Measurements from ENCODE around the gene CDC42EP2. TPM values are rescaled to one million over a fixed set of nuclear protein-coding genes. Genes with fewer than 3 reads are reported as not detected.

CDC42EP2 gene
- total RNA-seq, 1 donor from 2014 or later = 37.4 TPM

- peak; percentile 76 for DNase-seq (ENCODE audit: low read depth)
- H3K36me3 ChIP-seq (ENCODE audit: control insufficient read depth, insufficient read depth, low read length) = no peaks in the 10 kb centered on the region
Measured at GRCh38 chr11:65317025-65317786, 2.5 kb downstream of the CDC42EP2 start.

DNA sequence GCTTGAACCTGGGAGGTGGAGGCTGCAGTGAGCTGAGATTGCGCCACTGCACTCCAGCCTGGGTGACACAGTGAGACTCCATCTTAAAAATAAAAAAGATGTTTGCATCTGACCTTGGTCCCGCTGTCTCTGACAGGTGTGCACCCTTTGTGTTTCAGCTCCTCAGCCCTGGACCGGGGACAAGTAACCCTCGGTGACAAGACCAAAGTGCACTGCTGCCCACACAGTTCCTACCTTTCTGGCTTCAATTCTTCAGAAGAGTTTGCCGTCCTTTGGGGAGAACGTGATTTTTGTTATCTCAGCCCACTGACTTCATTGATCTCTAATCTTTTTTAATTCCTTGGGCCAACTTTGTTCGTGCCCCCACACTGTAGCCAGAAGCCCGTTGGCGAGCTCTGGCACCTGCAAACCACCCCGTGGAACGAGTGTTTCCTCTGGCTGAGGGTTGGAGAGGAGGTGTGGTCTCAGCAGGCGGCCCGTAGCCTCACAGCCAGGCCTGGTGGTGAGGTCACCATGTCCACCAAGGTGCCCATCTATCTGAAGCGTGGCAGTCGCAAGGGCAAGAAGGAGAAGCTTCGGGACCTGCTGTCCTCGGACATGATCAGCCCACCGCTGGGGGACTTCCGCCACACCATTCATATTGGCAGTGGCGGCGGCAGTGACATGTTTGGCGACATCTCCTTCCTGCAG, 5.9 kb downstream of the CDC42EP2 start:
- TF ChIP-seq, protein P1, sequence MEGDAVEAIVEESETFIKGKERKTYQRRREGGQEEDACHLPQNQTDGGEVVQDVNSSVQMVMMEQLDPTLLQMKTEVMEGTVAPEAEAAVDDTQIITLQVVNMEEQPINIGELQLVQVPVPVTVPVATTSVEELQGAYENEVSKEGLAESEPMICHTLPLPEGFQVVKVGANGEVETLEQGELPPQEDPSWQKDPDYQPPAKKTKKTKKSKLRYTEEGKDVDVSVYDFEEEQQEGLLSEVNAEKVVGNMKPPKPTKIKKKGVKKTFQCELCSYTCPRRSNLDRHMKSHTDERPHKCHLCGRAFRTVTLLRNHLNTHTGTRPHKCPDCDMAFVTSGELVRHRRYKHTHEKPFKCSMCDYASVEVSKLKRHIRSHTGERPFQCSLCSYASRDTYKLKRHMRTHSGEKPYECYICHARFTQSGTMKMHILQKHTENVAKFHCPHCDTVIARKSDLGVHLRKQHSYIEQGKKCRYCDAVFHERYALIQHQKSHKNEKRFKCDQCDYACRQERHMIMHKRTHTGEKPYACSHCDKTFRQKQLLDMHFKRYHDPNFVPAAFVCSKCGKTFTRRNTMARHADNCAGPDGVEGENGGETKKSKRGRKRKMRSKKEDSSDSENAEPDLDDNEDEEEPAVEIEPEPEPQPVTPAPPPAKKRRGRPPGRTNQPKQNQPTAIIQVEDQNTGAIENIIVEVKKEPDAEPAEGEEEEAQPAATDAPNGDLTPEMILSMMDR (IDR thresholded peaks at IDR 0.05; ENCODE audit: insufficient read depth, low read length, poor library complexity, severe bottlenecking) = no peak
- H3K4me3 ChIP-seq (ENCODE audit: low read depth, low read length) = no peak overlapping the region
- no peak for DNase-seq (ENCODE audit: low read depth)
- H3K27me3 ChIP-seq (ENCODE audit: control insufficient read depth, insufficient read depth, low read length) = no peaks in the 10 kb centered on the region
- no peaks in the 10 kb centered on the region for H3K36me3 ChIP-seq (ENCODE audit: control insufficient read depth, insufficient read depth, low read length)

More at GRCh38 chr11:65317025-65317786, 2.5 kb downstream of the CDC42EP2 start:
- TF ChIP-seq, protein P1 (IDR thresholded peaks at IDR 0.05; ENCODE audit: insufficient read depth, low read length, poor library complexity, severe bottlenecking) = no peak
- Histone ChIP-seq H3K4me3 (ENCODE audit: low read depth, low read length) (peak overlapping the region; percentile 74), H3K27me3 (ENCODE audit: control insufficient read depth, insufficient read depth, low read length) (no peaks in the 10 kb centered on the region)

GRCh38 chr11:65321076-65321475, 6.4 kb downstream of the CDC42EP2 start:
- no peaks in the 10 kb centered on the region for H3K36me3 ChIP-seq (ENCODE audit: control insufficient read depth, insufficient read depth, low read length)
- DNase-seq (ENCODE audit: low read depth) = no peak
- TF ChIP-seq, protein P1 (IDR thresholded peaks at IDR 0.05; ENCODE audit: insufficient read depth, low read length, poor library complexity, severe bottlenecking) = no peak
- H3K4me3 ChIP-seq (ENCODE audit: low read depth, low read length) = no peak overlapping the region
- no peaks in the 10 kb centered on the region for H3K27me3 ChIP-seq (ENCODE audit: control insufficient read depth, insufficient read depth, low read length)

DNA sequence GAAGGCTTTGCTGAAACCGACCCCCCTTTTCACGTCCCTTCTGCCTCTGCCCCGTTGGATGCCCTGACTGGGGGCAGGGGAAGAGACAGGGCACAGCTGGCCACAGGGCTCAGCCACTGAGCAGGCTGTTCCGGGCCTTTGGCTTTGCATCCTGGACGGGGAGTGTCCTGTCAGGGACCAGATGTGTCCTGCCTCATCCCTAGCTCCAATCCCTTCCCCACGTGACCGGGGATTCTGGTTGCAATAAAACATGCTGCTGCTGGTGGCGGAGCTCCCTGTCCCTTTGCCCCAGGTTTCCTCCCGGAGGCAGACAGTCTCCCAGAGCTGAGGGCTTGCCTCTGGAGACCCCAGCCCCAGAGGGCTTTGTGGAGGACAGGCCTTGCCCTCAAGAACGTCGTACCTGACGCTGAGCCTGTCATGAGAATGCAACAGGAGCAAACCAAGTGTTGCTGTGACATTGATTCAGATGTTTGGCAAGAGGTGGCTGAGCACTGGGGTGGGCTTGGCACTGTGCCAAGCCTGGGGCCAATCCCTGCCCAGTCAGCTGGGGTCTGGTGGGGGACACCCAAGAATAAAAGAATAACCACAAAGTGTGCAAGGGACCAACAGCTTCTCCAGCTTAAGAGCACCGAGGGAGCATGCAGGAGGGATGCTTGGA, 7.3 kb downstream of the CDC42EP2 start:
- no peaks in the 10 kb centered on the region for H3K36me3 ChIP-seq (ENCODE audit: control insufficient read depth, insufficient read depth, low read length)
- H3K4me3 ChIP-seq (ENCODE audit: low read depth, low read length) = no peak overlapping the region
- TF ChIP-seq, protein P1 (IDR thresholded peaks at IDR 0.05; ENCODE audit: insufficient read depth, low read length, poor library complexity, severe bottlenecking) = no peak
- H3K27me3 ChIP-seq (ENCODE audit: control insufficient read depth, insufficient read depth, low read length) = no peaks in the 10 kb centered on the region
- DNase-seq (ENCODE audit: low read depth) = no peak

- Histone ChIP-seq H3K4me3 (ENCODE audit: low read depth, low read length) (no peak overlapping the region), H3K36me3 (ENCODE audit: control insufficient read depth, insufficient read depth, low read length) (no peaks in the 10 kb centered on the region), H3K27me3 (ENCODE audit: control insufficient read depth, insufficient read depth, low read length) (no peaks in the 10 kb centered on the region)
- DNase-seq (ENCODE audit: low read depth) = no peak
- TF ChIP-seq, protein P1 (IDR thresholded peaks at IDR 0.05; ENCODE audit: insufficient read depth, low read length, poor library complexity, severe bottlenecking) = no peak
Measured at GRCh38 chr11:65323813-65324212, 9.1 kb downstream of the CDC42EP2 start.
